ENCODE data around the gene FHL1.
"Not testable (repeated sequence)": the region's sequence is repeated elsewhere in the genome, so short reads cannot be mapped to it uniquely, and the experiment has no call there.

The FHL1 gene

DNA sequence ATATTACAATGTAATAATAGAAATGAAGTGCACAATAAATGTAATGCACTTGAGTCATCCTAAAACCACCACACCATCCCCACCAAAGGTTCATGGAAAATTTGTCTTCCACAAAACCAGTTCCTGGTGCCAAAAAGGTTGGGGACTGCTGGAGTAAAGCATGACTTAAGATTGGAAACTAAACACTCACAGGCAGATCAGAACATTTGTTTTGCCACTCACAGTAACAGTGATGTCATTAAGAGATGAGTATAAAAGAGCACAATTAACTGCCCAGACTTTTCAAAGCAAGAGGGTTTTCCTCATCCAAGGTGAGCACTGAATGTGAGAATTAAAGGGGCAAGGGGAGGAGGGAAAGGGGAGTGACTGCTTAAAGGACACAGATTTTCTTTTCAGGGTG is 68.2 kb downstream of the FHL1 start:
- H3K36me3 Mint-ChIP-seq (ENCODE audit: low read depth) = peaks cover 16% of the 10 kb centered on the region
- no peak overlapping the region for H3K4me3 Mint-ChIP-seq
- H3K9me3 Mint-ChIP-seq = no peaks in the 10 kb centered on the region
- no peaks in the 10 kb centered on the region for H3K27me3 Mint-ChIP-seq (ENCODE audit: low read depth)
- no peak overlapping the region for H3K27ac Mint-ChIP-seq
- peaks cover 6% of the 10 kb centered on the region for H3K4me1 Mint-ChIP-seq (ENCODE audit: low read depth)

DNA sequence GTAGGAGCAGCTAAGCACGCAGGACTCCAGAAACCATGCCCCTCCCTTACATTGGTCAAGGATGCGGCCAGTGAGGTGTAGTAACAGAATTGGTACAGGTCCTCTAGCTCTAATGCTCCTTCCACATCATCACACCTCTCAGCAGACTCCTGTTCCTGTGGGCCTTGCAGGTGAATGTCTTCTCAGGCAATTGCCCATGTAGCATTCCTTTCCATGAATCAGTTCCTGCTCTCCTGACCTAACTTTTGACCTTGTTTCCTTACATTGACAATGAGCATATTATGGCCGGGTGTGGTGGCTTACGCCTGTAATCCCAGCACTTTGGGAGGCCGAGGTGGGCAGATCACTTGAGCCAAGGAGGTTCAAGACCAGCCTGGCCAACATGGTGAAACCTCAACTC is 72.6 kb downstream of the FHL1 start:
- Mint-ChIP-seq H3K27ac (no peak overlapping the region), H3K4me3 (no peak overlapping the region), H3K4me1 (ENCODE audit: low read depth) (peaks cover 9% of the 10 kb centered on the region), H3K27me3 (ENCODE audit: low read depth) (no peaks in the 10 kb centered on the region), H3K9me3 (no peaks in the 10 kb centered on the region), H3K36me3 (ENCODE audit: low read depth) (peaks cover 24% of the 10 kb centered on the region)

DNA sequence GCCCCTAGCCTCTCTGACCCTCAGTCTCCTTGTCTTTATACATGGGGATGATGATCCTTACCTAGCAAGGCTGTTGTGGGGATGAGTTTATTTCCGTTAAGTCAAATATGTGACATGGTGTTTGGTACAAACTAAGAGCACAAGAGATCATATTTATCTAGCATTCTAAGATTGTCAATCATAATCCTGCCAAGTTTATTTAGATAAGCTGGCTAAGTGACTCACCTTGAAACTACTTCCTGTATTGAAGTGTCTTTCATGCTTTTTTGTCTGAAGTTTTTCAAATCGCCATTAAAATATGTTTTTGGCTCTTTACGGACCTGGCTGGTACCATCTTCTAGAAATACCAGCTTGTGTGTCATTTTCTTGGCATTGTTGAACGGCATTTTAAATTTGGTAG is 73.2 kb downstream of the FHL1 start:
- H3K36me3 Mint-ChIP-seq (ENCODE audit: low read depth) = peaks cover 29% of the 10 kb centered on the region
- H3K4me3 Mint-ChIP-seq = no peak overlapping the region
- H3K4me1 Mint-ChIP-seq (ENCODE audit: low read depth) = peaks cover 9% of the 10 kb centered on the region
- no peak overlapping the region for H3K27ac Mint-ChIP-seq
- no peaks in the 10 kb centered on the region for H3K27me3 Mint-ChIP-seq (ENCODE audit: low read depth)
- H3K9me3 Mint-ChIP-seq = no peaks in the 10 kb centered on the region

- peaks cover 33% of the 10 kb centered on the region for H3K36me3 Mint-ChIP-seq (ENCODE audit: low read depth)
- H3K27me3 Mint-ChIP-seq (ENCODE audit: low read depth) = no peaks in the 10 kb centered on the region
- H3K4me3 Mint-ChIP-seq = no peak overlapping the region
- no peaks in the 10 kb centered on the region for H3K9me3 Mint-ChIP-seq
- H3K4me1 Mint-ChIP-seq (ENCODE audit: low read depth) = peaks cover 9% of the 10 kb centered on the region
- H3K27ac Mint-ChIP-seq = no peak overlapping the region
Measured at GRCh38 chrX:136220951-136221350, 73.6 kb downstream of the FHL1 start.

- Mint-ChIP-seq H3K9me3 (no peaks in the 10 kb centered on the region), H3K4me1 (ENCODE audit: low read depth) (peaks cover 9% of the 10 kb centered on the region), H3K27ac (no peak overlapping the region), H3K4me3 (no peak overlapping the region), H3K36me3 (ENCODE audit: low read depth) (peaks cover 38% of the 10 kb centered on the region), H3K27me3 (ENCODE audit: low read depth) (no peaks in the 10 kb centered on the region)
Measured at GRCh38 chrX:136221851-136222513, 74.6 kb downstream of the FHL1 start.

DNA sequence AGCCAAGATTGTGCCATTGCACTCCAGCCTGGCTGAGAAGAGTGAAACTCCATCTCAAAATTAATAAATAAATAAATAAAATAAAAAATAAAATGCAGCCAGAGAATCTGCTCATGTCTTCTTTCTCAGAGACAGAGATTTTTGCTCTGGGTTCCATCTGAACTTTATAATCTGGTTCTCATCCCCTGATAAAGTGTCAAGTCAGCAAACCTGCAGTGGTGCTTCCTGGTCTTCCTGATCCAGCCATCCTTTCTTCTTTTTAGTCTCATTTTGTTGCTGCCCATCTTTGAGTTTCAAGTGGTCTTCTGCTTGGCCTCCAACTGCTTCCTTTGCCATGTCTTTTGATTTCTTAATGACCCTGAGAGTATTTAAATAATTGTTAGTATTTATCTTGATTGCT is 79.7 kb downstream of the FHL1 start:
- Mint-ChIP-seq H3K4me1 (ENCODE audit: low read depth) (peaks cover 21% of the 10 kb centered on the region), H3K36me3 (ENCODE audit: low read depth) (peaks cover 34% of the 10 kb centered on the region), H3K4me3 (no peak overlapping the region), H3K9me3 (no peaks in the 10 kb centered on the region), H3K27me3 (ENCODE audit: low read depth) (no peaks in the 10 kb centered on the region), H3K27ac (peak overlapping the region; percentile 52)

GRCh38 chrX:136227948-136228838 is 80.9 kb downstream of the FHL1 start:
- Mint-ChIP-seq H3K4me3 (no peak overlapping the region), H3K9me3 (no peaks in the 10 kb centered on the region), H3K36me3 (ENCODE audit: low read depth) (peaks cover 38% of the 10 kb centered on the region), H3K27me3 (ENCODE audit: low read depth) (no peaks in the 10 kb centered on the region), H3K4me1 (ENCODE audit: low read depth) (peaks cover 25% of the 10 kb centered on the region), H3K27ac (peak overlapping the region; percentile 82)

DNA sequence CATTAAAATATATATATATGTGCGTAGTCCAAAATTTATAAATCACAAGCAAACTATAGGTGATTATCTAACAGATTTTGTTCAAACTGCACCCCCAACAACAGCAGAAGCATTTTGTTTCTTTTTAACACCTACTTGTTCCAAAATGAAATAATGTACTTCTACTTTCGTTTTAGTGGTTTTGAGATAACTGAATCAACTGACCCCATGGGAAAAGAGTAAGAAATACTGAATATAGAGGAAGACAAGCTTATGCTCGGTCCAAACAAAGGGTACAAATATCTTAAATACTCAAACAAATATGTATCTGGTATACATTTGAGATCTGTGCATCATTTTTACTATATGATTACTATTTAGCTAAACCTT is 81.5 kb downstream of the FHL1 start:
- H3K36me3 Mint-ChIP-seq (ENCODE audit: low read depth) = peaks cover 36% of the 10 kb centered on the region
- H3K4me1 Mint-ChIP-seq (ENCODE audit: low read depth) = peaks cover 25% of the 10 kb centered on the region
- peak overlapping the region; percentile 30 for H3K4me3 Mint-ChIP-seq
- no peaks in the 10 kb centered on the region for H3K27me3 Mint-ChIP-seq (ENCODE audit: low read depth)
- no peaks in the 10 kb centered on the region for H3K9me3 Mint-ChIP-seq
- H3K27ac Mint-ChIP-seq = peak overlapping the region; percentile 82

- Mint-ChIP-seq H3K36me3 (ENCODE audit: low read depth) (peaks cover 23% of the 10 kb centered on the region), H3K9me3 (no peaks in the 10 kb centered on the region), H3K27ac (no peak overlapping the region), H3K27me3 (ENCODE audit: low read depth) (no peaks in the 10 kb centered on the region), H3K4me3 (no peak overlapping the region), H3K4me1 (ENCODE audit: low read depth) (peaks cover 3% of the 10 kb centered on the region)
Measured at GRCh38 chrX:136237074-136237473, 89.7 kb downstream of the FHL1 start.

DNA sequence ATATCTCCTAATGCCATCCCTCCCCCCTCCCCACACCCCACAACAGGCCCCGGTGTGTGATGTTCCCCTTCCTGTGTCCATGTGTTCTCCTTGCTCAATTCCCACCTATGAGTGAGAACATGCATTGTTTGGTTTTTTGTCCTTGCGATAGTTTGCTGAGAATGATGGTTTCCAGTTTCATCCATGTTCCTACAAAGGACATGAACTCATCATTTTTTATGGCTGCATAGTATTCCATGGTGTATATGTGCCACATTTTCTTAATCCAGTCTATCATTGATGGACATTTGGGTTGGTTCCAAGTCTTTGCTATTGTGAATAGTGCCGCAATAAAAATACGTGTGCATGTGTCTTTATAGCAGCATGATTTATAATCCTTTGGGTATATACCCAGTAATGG is 90.5 kb downstream of the FHL1 start:
- not testable (repeated sequence) for H3K4me1 Mint-ChIP-seq (ENCODE audit: low read depth); H3K27me3 Mint-ChIP-seq (ENCODE audit: low read depth); H3K4me3 Mint-ChIP-seq; H3K9me3 Mint-ChIP-seq; H3K27ac Mint-ChIP-seq
- peaks cover 26% of the 10 kb centered on the region for H3K36me3 Mint-ChIP-seq (ENCODE audit: low read depth)

- Mint-ChIP-seq H3K4me1 (ENCODE audit: low read depth) (peaks cover 8% of the 10 kb centered on the region), H3K9me3 (no peaks in the 10 kb centered on the region), H3K36me3 (ENCODE audit: low read depth) (peaks cover 25% of the 10 kb centered on the region), H3K27ac (no peak overlapping the region), H3K27me3 (ENCODE audit: low read depth) (no peaks in the 10 kb centered on the region), H3K4me3 (no peak overlapping the region)
Measured at GRCh38 chrX:136246201-136246600, 98.9 kb downstream of the FHL1 start.

DNA sequence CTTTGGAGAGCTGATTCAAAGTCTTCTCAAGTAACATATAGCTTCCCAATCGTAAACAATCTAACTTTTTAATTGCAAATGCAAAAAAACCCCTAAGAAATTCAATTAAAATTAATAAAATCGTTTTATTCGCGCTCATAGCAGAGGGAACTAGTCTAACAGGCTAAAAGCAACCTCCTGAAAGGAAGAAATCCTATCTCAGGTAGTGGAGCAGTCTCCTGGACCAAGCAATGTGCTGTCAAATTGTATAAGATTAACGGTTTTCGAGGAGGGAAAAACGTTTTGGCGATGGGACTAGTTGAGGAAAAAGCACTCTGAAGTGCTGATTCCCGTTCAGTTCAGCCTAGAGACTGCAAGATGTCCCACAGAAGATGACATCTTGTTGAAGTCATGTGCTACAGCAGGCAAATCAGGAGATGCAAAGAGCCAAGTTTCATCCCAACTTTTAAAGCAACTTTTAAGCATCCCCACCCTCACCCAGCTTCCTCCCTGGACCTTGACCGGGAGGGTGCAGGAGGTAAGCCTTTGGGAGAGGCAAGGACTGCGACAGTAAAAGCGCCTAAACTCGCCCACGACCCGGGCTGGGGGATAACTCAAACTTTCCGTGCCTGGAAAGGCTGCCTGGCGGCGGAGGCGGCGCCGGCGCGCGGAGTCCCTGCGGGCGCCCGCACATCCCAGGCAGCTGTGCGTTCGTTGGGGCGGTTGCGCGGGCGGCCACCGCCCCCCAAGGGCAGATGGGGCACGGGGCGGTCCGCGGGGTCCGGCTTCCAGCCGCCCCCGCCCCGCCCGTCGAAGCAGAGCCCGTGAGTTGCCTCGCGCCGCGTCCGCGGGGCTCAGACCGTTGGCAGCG is 103.1 kb downstream of the FHL1 start:
- H3K27me3 Mint-ChIP-seq (ENCODE audit: low read depth) = no peaks in the 10 kb centered on the region
- H3K4me3 Mint-ChIP-seq = peak overlapping the region; percentile 74
- H3K4me1 Mint-ChIP-seq (ENCODE audit: low read depth) = peaks cover 5% of the 10 kb centered on the region
- H3K9me3 Mint-ChIP-seq = no peaks in the 10 kb centered on the region
- H3K36me3 Mint-ChIP-seq (ENCODE audit: low read depth) = peaks cover 2% of the 10 kb centered on the region
- H3K27ac Mint-ChIP-seq = peak overlapping the region; percentile 57

GRCh38 chrX:136251041-136251991 is 104.0 kb downstream of the FHL1 start, which contains the start of gene MAP7D3:
Gene MAP7D3 (minus strand): TSS chrX:136251400. CDS start chrX:136251358, 42 bp downstream.
- Mint-ChIP-seq H3K4me1 (ENCODE audit: low read depth) (peaks cover 5% of the 10 kb centered on the region), H3K9me3 (no peaks in the 10 kb centered on the region), H3K4me3 (peak within 1 kb of the TSS; percentile 92), H3K27ac (peak within 1 kb of the TSS; percentile 90), H3K36me3 (ENCODE audit: low read depth) (no peaks in the 10 kb centered on the region), H3K27me3 (ENCODE audit: low read depth) (peaks cover 4% of the 10 kb centered on the region)

Data from T-helper 1 cell treated with Interleukin-12 subunit alpha and Interleukin-12 subunit beta and Interleukin-4 antibody, amounts not matched to agents 30 μg/mL and 1 μg/mL, for 36 hours (primary cell).